Measurements from ENCODE around the gene KLHL26. TPM values are rescaled to one million over a fixed set of nuclear protein-coding genes. Genes with fewer than 3 reads are reported as not detected.

Gene KLHL26
- total RNA-seq, 3 donors from 2014 or later (not counting 1 experiment from before 2014, with no cell fraction given): 8.0 to 11.5 (median 9.6) TPM

DNA sequence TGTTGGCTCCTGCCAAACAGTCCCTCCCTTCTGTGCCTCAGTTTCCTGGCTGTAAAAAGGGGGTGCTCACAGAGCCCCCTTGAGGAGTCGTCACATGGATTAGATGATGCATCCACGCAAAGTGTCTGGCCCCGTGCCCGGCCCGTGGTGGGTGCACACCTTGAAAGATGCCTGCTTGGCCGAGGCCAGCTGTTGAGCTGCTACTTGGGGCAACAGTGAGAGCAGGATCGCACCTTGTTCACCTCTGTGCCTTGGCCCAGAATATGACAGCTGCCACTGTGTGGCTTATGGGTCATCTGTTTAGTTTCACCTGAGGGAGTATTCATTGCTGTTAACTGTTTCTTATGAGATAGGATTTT is 64.4 kb downstream of the KLHL26 start:
- Mint-ChIP-seq H3K36me3 (no peaks in the 10 kb centered on the region), H3K9me3 (no peaks in the 10 kb centered on the region), H3K27me3 (ENCODE audit: low read depth in 2 of 2) (no peaks in the 10 kb centered on the region), H3K4me1 (peaks cover 19 to 28% of the 10 kb centered on the region in 2 donors), H3K4me3 (peak overlapping the region; percentile 89), H3K27ac (peak overlapping the region; percentile 31 to 83)
- Histone ChIP-seq H3K27ac (ENCODE audit: low read length) (peak overlapping the region; percentile 50), H3K4me1 (ENCODE audit: control insufficient read depth, insufficient read depth, low read length) (peaks cover 28% of the 10 kb centered on the region), H3K9me3 (ENCODE audit: control insufficient read depth, insufficient read depth, low read length) (no peaks in the 10 kb centered on the region), H3K4me3 (ENCODE audit: low read length) (peak overlapping the region; percentile 34), H3K27me3 (ENCODE audit: control insufficient read depth, insufficient read depth, low read length) (no peaks in the 10 kb centered on the region), H3K36me3 (ENCODE audit: control insufficient read depth, insufficient read depth, low read length) (no peaks in the 10 kb centered on the region)
- ATAC-seq: peak in 2 of 3 donors; percentile 32 to 38
- intact Hi-C loops (cut with micrococcal nuclease): no loop called here
- 22% methylated on average over 7 of the region's 7 CpGs for WGBS (ENCODE audit: insufficient coverage)
- TF ChIP-seq, protein P1, sequence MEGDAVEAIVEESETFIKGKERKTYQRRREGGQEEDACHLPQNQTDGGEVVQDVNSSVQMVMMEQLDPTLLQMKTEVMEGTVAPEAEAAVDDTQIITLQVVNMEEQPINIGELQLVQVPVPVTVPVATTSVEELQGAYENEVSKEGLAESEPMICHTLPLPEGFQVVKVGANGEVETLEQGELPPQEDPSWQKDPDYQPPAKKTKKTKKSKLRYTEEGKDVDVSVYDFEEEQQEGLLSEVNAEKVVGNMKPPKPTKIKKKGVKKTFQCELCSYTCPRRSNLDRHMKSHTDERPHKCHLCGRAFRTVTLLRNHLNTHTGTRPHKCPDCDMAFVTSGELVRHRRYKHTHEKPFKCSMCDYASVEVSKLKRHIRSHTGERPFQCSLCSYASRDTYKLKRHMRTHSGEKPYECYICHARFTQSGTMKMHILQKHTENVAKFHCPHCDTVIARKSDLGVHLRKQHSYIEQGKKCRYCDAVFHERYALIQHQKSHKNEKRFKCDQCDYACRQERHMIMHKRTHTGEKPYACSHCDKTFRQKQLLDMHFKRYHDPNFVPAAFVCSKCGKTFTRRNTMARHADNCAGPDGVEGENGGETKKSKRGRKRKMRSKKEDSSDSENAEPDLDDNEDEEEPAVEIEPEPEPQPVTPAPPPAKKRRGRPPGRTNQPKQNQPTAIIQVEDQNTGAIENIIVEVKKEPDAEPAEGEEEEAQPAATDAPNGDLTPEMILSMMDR (IDR thresholded peaks at IDR 0.05): no peak
- no peak for DNase-seq

GRCh38 chr19:18704054-18704453 is 67.2 kb downstream of the KLHL26 start:
- H3K27me3 Mint-ChIP-seq (ENCODE audit: low read depth in 2 of 2): no peaks in the 10 kb centered on the region
- H3K9me3 Mint-ChIP-seq: no peaks in the 10 kb centered on the region
- Histone ChIP-seq H3K4me1 (ENCODE audit: control insufficient read depth, insufficient read depth, low read length) (peaks cover 32% of the 10 kb centered on the region), H3K27me3 (ENCODE audit: control insufficient read depth, insufficient read depth, low read length) (no peaks in the 10 kb centered on the region), H3K36me3 (ENCODE audit: control insufficient read depth, insufficient read depth, low read length) (no peaks in the 10 kb centered on the region), H3K4me3 (ENCODE audit: low read length) (no peak overlapping the region), H3K27ac (ENCODE audit: low read length) (no peak overlapping the region), H3K9me3 (ENCODE audit: control insufficient read depth, insufficient read depth, low read length) (no peaks in the 10 kb centered on the region)
- intact Hi-C loops (cut with micrococcal nuclease): no loop called here
- H3K36me3 Mint-ChIP-seq: no peaks in the 10 kb centered on the region
- peaks cover 25 to 36% of the 10 kb centered on the region in 2 donors for H3K4me1 Mint-ChIP-seq
- TF ChIP-seq, protein P1 (IDR thresholded peaks at IDR 0.05): no peak
- no peak for ATAC-seq
- 100% methylated on average over 3 of the region's 4 CpGs for WGBS (ENCODE audit: insufficient coverage)
- no peak for DNase-seq
- H3K27ac Mint-ChIP-seq: no peak overlapping the region
- H3K4me3 Mint-ChIP-seq: no peak overlapping the region

- H3K27me3 Mint-ChIP-seq (ENCODE audit: low read depth in 2 of 2): no peaks in the 10 kb centered on the region
- no peak overlapping the region for H3K27ac Mint-ChIP-seq
- TF ChIP-seq, protein P1 (IDR thresholded peaks at IDR 0.05): no peak
- Histone ChIP-seq H3K4me3 (ENCODE audit: low read length) (no peak overlapping the region), H3K27me3 (ENCODE audit: control insufficient read depth, insufficient read depth, low read length) (no peaks in the 10 kb centered on the region), H3K9me3 (ENCODE audit: control insufficient read depth, insufficient read depth, low read length) (no peaks in the 10 kb centered on the region), H3K4me1 (ENCODE audit: control insufficient read depth, insufficient read depth, low read length) (peaks cover 31% of the 10 kb centered on the region), H3K27ac (ENCODE audit: low read length) (no peak overlapping the region), H3K36me3 (ENCODE audit: control insufficient read depth, insufficient read depth, low read length) (no peaks in the 10 kb centered on the region)
- H3K36me3 Mint-ChIP-seq: no peaks in the 10 kb centered on the region
- no peak overlapping the region for H3K4me3 Mint-ChIP-seq
- DNase-seq (no peak), ATAC-seq (no peak)
- H3K4me1 Mint-ChIP-seq: peaks cover 17 to 38% of the 10 kb centered on the region in 2 donors
- 97% methylated on average over 7 of the region's 7 CpGs for WGBS (ENCODE audit: insufficient coverage)
- intact Hi-C loops (cut with micrococcal nuclease): no loop called here
- no peaks in the 10 kb centered on the region for H3K9me3 Mint-ChIP-seq
Measured at GRCh38 chr19:18704971-18705370, 68.1 kb downstream of the KLHL26 start.
